GM20000 (cell line): ENCODE data around the gene CWH43.
A peak's percentile ranks its signal among the peaks of the same experiment; 100 is the strongest.

Source experiments
- DNase-seq: peaks from one replicate; pipeline ENCODE4 v3.0.0; 2012; ENCODE audit warnings: low spot score
- TF ChIP-seq, protein P1 (sequence below): IDR thresholded peaks from 2 replicates; pipeline ENCODE4 v1.5.1; 2012; ENCODE audit warnings: mild to moderate bottlenecking, control low read depth; ENCODE audit errors: extremely low read depth, missing control alignments

Gene CWH43

GRCh38 chr4:48997962-48998361 is 11.9 kb downstream of the CWH43 start:
- DNase-seq = no peak
- TF ChIP-seq, protein P1, sequence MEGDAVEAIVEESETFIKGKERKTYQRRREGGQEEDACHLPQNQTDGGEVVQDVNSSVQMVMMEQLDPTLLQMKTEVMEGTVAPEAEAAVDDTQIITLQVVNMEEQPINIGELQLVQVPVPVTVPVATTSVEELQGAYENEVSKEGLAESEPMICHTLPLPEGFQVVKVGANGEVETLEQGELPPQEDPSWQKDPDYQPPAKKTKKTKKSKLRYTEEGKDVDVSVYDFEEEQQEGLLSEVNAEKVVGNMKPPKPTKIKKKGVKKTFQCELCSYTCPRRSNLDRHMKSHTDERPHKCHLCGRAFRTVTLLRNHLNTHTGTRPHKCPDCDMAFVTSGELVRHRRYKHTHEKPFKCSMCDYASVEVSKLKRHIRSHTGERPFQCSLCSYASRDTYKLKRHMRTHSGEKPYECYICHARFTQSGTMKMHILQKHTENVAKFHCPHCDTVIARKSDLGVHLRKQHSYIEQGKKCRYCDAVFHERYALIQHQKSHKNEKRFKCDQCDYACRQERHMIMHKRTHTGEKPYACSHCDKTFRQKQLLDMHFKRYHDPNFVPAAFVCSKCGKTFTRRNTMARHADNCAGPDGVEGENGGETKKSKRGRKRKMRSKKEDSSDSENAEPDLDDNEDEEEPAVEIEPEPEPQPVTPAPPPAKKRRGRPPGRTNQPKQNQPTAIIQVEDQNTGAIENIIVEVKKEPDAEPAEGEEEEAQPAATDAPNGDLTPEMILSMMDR = no peak

- TF ChIP-seq, protein P1 = no peak
- DNase-seq = no peak
Observed at GRCh38 chr4:48998440-48998839, 12.4 kb downstream of the CWH43 start.

GRCh38 chr4:49000806-49001205 is 14.7 kb downstream of the CWH43 start:
- DNase-seq = no peak
- TF ChIP-seq, protein P1 = no peak

- no peak for DNase-seq
- TF ChIP-seq, protein P1 = no peak
Observed at GRCh38 chr4:49002931-49003330, 16.9 kb downstream of the CWH43 start.

DNA sequence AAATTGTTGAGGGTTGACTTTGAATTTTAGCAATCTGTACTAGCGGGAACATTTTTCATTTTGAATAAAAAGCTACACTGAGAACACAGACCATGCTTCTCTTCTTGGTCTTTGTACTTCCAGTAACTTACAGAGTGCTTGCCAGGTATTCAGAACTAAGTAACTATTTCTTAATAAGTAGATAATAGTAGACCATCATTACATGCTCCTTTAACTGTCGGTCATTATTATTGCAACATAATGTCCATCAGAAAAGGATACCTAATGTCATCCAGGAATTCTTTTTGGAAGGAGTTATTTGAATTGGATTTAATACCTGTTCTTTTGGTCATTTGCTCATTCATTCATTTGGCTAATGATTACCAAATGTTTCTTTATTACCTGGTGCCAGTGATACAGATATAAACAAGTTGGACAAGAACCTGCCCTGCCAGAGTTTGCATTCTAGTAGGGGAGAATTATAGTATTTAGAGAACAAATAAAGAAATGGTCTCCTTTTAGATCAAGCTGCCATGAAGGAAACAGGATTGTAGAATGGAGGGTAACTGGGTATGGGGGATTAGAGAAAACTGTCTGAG is 32.7 kb downstream of the CWH43 start:
- TF ChIP-seq, protein P1 = no peak
- DNase-seq = no peak

GRCh38 chr4:49032440-49033161 is 46.5 kb downstream of the CWH43 start:
- DNase-seq = peak; percentile 7
- TF ChIP-seq, protein P1 = peak; percentile 26

- no peak for DNase-seq
- TF ChIP-seq, protein P1 = no peak
Observed at GRCh38 chr4:49036528-49036927, 50.5 kb downstream of the CWH43 start.
